ENCODE results near the gene BUB3. TPM values are rescaled to one million over a fixed set of nuclear protein-coding genes. Genes with fewer than 3 reads are reported as not detected.

Gene BUB3
- total and polyA plus RNA-seq, 2 of the 8 experiments (the other 6 are each of a cell fraction or from before 2014, with no cell fraction given): 183 to 207 TPM

GRCh38 chr10:123145542-123146012, 8.6 kb upstream of the BUB3 start:
- no peak overlapping the region for H2BK5ac ChIP-seq (ENCODE audit: low read depth, low read length)
- peak overlapping the region in 3 of 4 experiments; percentile 10 to 46 (median 15); a peak in 5 of 8 replicates for H3K4me3 ChIP-seq (ENCODE audit: extremely low read depth in 1 of 4, insufficient read depth in 2 of 4, low read depth in 3 of 4, low read length in 4 of 4)
- 2% methylated on average over 14 of the region's 14 CpGs; no CpG with 5 or more reads in 1 of the 2 experiments for WGBS, 2 experiments (ENCODE audit: extremely low coverage in 1 of 2, insufficient coverage in 1 of 2, insufficient read length in 1 of 2, insufficient replicate concordance in 2 of 2, low coverage in 1 of 2, low lambda C conversion rate in 2 of 2, missing lambda C conversion rate in 1 of 2)
- H3K9me3 ChIP-seq (ENCODE audit: insufficient read depth in 2 of 2, low read depth in 1 of 2, low read length in 1 of 2): no peaks in the 10 kb centered on the region
- H3K4me2 ChIP-seq (ENCODE audit: insufficient read depth in 1 of 2, low read depth in 2 of 2, low read length in 2 of 2): peak overlapping the region; percentile 56 to 86
- POLR2A ChIA-PET (ENCODE audit: partially characterized antibody): interaction anchor here (0.8 to 4.2 kb wide), 5 partner anchors 9 to 100 kb away, joined by 3 to 31 read pairs (median 6); partner anchors contain the start of gene BUB3
- peaks cover 95 to 100% (median 99%) of the 10 kb centered on the region in 4 experiments for H3K27me3 ChIP-seq (replicated peaks in 1 of 4; ENCODE audit: control insufficient read depth in 3 of 4, extremely low read depth in 1 of 4, insufficient read depth in 3 of 4, low read length in 3 of 4)
- H4K20me1 ChIP-seq (replicated peaks in 1 of 2; ENCODE audit: control insufficient read depth in 1 of 2, insufficient read depth in 2 of 2, low read length in 2 of 2): peaks cover 9 to 27% of the 10 kb centered on the region in 2 experiments
- H4K8ac ChIP-seq (ENCODE audit: extremely low read depth, insufficient read depth, low read length): no peak overlapping the region
- no peak overlapping the region for H2AFZ ChIP-seq (ENCODE audit: low read length)
- peak overlapping the region; percentile 1; the same call in 1 of the 2 replicates for H3K18ac ChIP-seq (ENCODE audit: extremely low read depth, low read length)
- peak overlapping the region; percentile 1; the same call in 1 of the 2 replicates for H2BK15ac ChIP-seq (ENCODE audit: low read length)
- TF ChIP-seq KDM4A (IDR thresholded peaks at IDR 0.05; ENCODE audit: low read depth, low read length, severe bottlenecking): peak; percentile 15
- TF ChIP-seq MAFK (IDR thresholded peaks at IDR 0.05; ENCODE audit: low read depth, low read length): no peak
- TF ChIP-seq RNF2 (IDR thresholded peaks at IDR 0.05; ENCODE audit: borderline replicate concordance, low read depth, low read length, missing control alignments, poor library complexity, severe bottlenecking): peak; percentile 10
- TF ChIP-seq BACH1 (IDR thresholded peaks at IDR 0.05; ENCODE audit: low read length): no peak
- TF ChIP-seq EGR1 (IDR thresholded peaks at IDR 0.05; ENCODE audit: borderline replicate concordance, low read depth, low read length): peak; percentile 46; the same call in 1 of the 2 replicates
- H2AK5ac ChIP-seq (ENCODE audit: low read depth, low read length): no peak overlapping the region
- H2BK12ac ChIP-seq (ENCODE audit: low read depth, low read length): peak overlapping the region; percentile 71; the same call in 1 of the 2 replicates
- H3K36me3 ChIP-seq (ENCODE audit: control insufficient read depth in 2 of 4, insufficient read depth in 4 of 4, low read length in 3 of 4): no peaks in the 10 kb centered on the region; a peak in 1 of 8 replicates
- no peak overlapping the region for H3K9ac ChIP-seq (replicated peaks in 1 of 4; ENCODE audit: extremely low read depth in 1 of 4, low read depth in 3 of 4, low read length in 3 of 4)
- peaks cover 22 to 60% (median 36%) of the 10 kb centered on the region in 4 experiments for H3K4me1 ChIP-seq (replicated peaks in 1 of 4; ENCODE audit: control insufficient read depth in 3 of 4, insufficient read depth in 4 of 4, low read length in 3 of 4)
- H3K79me1 ChIP-seq (ENCODE audit: low read depth, low read length): no peaks in the 10 kb centered on the region
- H3K4ac ChIP-seq (replicated peaks; ENCODE audit: insufficient read length, low read depth, low read length): no peak overlapping the region
- CTCF ChIA-PET (ENCODE audit: partially characterized antibody): interaction anchor here (0.9 to 5.1 kb wide), 11 partner anchors 9 to 414 kb away, joined by 3 to 35 read pairs (median 4); no protein-coding TSS in a partner anchor
- peak overlapping the region; percentile 66; the same call in 1 of the 2 replicates for H2BK20ac ChIP-seq (ENCODE audit: low read length)
- DNase-seq (ENCODE audit: low read depth in 1 of 2, low spot score in 2 of 2) (no peak), FAIRE-seq (no peak)
- peaks cover 12% of the 10 kb centered on the region; the same call in 1 of the 2 replicates for H3K23me2 ChIP-seq (ENCODE audit: low read depth, low read length)
- H3K23ac ChIP-seq (ENCODE audit: insufficient read length): no peak overlapping the region
- H4K5ac ChIP-seq (ENCODE audit: insufficient read length, low read depth, low read length): no peak overlapping the region
- H3K14ac ChIP-seq (ENCODE audit: insufficient read length): no peak overlapping the region
- H3K56ac ChIP-seq (replicated peaks; ENCODE audit: insufficient read length, low read depth, low read length): no peak overlapping the region
- H3K79me2 ChIP-seq (ENCODE audit: control insufficient read depth in 1 of 2, insufficient read depth in 2 of 2, low read length in 2 of 2): no peaks in the 10 kb centered on the region
- no peak overlapping the region for H2BK120ac ChIP-seq (replicated peaks; ENCODE audit: low read depth, low read length)
- no peak overlapping the region for H4K91ac ChIP-seq (replicated peaks; ENCODE audit: insufficient read length, low read length)
- no peak overlapping the region for H3K27ac ChIP-seq (ENCODE audit: low read depth, low read length)

Data from H1 (cell line).